ENCODE data around the gene PSME1. TPM values are rescaled to one million over a fixed set of nuclear protein-coding genes. Genes with fewer than 3 reads are reported as not detected.

The PSME1 gene
- total RNA-seq = 23.2 TPM

DNA sequence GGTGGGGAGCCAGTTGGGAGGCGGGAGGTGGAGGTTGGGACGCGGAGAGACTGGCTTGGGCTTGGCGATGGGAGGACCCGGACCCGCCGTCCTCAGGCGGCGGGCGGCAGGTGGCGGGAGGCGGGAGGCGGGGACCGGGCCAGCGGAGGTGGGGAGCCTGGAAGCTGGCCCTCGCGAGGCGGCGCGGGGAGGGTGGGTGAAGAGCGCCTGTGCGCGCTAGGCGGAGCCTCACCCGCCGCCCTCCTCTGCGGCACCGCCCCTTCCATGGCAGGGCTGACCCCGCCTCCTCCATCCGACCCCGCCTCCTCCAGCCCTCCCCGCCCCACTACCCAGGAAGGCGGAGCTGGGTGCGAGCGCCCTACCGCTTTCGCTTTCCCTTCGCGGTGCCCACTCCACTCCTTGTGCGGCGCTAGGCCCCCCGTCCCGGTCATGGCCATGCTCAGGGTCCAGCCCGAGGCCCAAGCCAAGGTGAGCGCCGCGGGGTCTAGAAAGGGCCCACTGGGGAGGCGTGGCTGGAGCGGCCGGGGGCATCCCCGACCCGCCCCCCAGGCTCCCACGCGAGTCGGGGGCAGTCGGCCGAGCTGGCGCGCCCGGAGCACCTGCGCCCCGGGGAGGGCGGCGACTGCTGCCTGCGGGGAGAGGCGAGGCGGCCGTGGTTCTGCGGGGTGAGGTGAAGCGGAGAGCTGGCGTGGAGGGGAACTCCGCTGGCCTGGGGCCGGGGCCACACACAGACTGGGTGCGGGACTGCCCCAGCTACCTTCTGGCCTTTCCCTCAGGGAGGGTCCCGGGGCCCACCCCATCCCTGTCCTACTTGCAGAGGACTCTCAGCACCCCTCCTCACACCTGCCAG is at the start of gene PSME1:
TSS of gene PSME1 (plus strand) at position 361 of the 850 bp plus-strand sequence. CDS start at position 430, 69 bp downstream.

DNA sequence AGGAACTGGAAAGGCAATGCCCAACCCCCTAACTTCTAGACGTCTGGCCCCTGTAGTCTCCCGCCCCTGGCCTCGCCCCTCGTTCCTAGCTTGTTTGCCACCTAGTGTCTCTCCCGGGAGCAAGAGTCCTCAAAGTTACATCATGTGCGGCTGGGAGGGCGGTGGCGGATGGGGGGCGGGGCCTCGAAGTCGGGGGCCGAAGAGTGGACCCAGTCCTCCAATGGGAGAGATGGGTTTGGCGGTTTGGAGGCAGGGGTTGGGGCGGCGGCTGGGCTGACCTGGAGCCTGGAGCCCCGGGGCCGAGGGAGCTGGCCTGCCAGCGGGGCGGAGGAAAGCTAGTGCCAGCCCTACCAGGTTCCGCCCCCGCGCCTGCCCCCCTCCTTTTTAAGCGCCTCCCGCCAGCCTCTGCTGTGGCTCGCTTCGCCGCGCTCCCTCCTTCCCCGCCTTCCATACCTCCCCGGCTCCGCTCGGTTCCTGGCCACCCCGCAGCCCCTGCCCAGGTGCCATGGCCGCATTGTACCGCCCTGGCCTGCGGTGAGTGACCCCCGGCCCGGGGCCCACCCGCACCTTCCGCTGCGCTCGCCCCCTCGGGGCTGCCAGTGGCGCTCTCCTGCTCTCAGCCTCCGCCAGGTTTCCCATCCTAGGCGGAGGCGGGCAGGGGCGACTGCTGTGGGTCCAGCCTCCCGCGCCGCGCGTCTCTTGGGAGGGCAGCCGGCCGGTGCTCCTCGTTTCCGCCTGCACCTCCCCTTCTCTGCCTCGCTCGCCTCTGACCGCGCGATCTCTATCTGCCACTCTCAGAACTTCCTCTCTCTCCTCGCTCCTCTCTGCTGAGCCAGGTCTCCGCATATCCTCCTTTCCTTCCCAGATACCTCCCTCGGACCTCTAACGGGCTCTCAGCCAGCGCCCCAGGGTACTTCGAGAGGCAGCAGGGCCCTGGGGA is 41.8 kb upstream of the PSME1 start, which contains the start of gene PCK2:
TSS of gene PCK2 (plus strand) at position 411 of the 940 bp plus-strand sequence. CDS start at position 506, 95 bp downstream.

DNA sequence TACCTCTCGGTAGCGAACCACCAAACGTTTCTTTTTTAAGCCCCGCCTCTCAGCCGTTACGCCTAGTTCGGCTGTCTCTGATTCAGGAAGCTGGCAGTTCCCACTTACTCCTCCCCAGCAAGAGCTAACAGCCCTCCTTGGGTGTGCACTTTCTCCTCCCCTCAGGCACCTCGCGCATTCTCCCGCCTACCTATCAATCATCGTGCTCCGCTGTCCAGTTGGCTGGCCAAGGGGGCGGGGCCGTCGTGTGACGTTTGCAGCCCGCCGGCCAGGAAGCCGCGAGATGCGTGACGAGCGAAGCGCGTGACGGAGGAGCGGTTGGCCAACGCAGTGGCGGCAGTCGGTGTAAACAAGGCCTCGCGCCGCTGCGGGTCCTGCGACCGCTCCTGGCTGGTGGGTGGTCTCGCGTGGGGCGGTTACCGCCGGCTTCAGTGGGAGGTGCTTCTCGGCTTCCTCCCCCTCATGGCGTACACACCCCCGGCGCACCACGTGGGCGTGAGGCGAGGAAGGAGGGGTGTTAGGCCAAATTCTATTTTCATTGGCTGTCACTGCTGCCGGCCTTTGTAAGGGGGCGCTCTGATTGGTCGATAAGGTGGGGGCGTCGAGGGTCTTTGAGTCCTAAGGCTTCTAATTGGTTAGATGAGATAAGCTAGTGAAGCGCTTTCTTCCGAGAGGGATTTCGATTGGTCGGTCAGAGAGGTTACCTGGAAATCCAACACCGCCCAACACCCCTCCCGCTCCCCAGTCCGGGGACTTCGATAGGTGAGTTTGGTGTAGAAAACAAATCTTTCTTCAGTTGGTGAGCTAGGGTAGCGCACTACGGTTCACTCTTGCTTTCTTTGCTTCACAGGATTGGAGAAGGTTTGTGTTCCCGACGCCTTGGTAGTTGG is 21.2 kb upstream of the PSME1 start, which contains the start of the genes DCAF11 and NRL:
TSS of gene DCAF11 (plus strand) at position 246 of the 890 bp plus-strand sequence. CDS start 818 bp downstream, outside the sequence.
TSS of gene NRL (minus strand) at position 418 of the 890 bp plus-strand sequence. CDS start 32,101 bp downstream, outside the sequence.

DNA sequence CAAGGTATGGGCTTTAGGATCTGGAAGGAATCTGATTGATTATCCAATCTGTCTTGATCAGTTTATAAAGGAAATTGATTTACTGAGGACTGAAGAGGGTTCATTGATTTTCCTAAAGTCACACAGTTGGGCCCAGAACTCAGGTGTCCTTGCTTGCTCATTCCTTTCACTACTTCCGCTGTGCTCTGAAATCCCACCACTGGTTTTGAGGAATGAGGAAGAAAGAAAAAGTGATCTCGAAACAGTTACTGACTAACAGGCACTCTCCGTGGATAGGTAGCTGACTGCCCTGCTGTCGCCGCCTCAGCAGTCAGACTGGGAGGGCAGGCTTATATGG is 5.6 kb upstream of the PSME1 start, which contains the start of gene FITM1:
TSS of gene FITM1 (plus strand) at position 280 of the 337 bp plus-strand sequence. CDS start 905 bp downstream, outside the sequence.

DNA sequence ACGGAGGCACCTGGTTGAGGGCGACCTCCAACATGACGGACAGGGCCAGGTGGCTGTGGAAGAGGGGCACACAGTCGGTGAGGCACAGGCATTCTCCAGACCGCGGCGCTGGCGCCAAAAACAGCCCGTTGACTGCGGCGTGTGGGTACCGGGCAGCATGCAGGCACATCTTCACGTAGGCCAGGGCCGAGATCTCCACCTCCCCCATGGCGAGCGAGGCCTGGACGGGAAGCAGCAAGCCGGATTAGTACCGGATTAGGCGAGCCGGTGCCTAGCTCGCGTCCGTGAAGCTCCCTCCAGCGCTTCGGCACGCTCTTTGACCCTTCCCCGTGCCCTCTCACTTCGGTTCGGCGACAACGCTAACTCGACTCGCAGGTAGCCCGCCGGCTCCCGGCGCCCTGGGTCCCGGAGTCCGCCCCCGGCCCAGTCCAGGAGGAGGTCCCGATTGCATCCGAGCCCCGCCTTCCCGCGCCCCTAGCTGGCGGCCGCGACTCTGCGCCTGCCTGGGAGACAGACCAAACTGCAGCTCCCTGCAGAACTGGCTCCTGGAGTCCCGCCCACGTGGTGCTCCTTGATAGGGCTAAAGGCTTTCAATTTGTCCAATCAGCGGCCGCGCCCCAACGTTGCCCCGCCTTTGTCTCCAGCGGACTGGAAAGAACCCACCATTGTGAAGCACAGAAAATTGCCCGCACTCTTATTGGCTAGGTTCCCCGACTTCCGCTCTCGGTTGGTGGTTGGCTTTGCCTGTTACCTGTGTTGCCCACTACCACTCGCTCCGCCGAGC is 5.3 kb downstream of the PSME1 start, which contains the start of gene EMC9:
TSS of gene EMC9 (minus strand) at position 495 of the 784 bp plus-strand sequence. CDS start at position 208, 287 bp downstream.

DNA sequence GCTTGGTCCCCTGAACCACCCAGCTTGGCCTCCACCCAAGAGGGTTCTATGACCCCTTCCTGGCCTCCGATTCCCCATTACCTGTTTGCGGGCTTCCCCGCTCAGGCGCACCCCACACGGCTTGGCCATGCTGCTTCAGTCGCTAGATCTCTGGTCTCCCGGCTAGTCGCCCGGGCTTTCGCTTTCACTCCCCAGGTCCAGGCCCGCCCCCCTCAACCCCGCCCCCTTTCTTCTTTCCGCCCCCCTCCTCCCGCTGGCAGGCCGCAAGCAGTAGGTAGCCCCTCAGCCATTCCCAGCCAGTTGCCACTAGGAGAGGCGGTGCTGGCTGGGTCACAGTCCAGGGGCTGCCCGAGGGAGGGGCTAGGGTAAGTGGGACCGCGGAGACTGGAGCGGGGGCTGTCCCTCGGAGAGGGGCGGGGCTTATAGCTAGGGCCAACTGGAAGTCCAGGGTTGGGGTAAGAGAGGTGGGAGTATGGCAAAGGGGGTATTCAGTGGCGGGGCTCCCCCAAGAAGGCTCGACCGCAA is 10.5 kb downstream of the PSME1 start, which contains the start of gene PSME2:
TSS of gene PSME2 (minus strand) at position 158 of the 525 bp plus-strand sequence. CDS start at position 129, 29 bp downstream.

DNA sequence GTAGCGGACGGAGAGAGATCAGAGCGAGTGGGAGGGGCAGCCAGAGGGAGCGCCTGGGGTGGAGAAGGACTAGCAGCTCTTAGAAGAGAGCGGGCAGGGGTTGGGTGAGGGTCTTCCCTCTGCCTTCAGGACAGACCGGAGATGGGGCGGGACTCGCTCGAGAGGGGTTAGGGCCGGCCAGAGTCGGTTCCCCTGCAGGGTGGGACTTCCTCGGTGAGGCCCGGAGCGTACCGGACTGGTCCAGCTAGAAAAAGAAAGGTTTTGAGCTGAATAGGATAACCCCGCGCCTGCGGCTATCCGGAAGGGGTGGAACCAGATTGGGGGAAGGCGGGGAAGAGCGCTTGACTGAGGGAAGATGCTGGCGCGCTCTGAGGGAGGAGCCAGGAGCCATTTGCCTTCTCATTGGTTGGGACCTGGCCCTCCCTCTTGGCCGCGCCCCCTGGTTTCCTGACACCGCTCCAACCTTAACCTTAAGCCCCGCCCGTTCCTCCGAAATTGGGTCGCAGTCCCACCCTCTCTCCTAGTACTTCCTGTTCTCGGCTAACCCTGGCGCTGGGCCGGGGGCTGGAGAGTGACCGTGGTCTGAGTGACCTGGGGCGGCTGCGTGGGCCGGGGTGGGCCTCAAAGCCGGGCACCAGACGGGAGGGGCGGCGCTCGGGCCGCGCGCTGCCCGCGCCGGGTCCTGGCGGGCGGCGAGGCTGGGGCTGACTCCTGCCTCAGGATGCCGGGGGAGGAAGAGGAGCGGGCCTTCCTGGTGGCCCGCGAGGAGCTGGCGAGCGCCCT is 11.2 kb downstream of the PSME1 start, which contains the start of gene RNF31:
TSS of gene RNF31 (plus strand) at position 521 of the 783 bp plus-strand sequence. CDS start at position 722, 201 bp downstream.

DNA sequence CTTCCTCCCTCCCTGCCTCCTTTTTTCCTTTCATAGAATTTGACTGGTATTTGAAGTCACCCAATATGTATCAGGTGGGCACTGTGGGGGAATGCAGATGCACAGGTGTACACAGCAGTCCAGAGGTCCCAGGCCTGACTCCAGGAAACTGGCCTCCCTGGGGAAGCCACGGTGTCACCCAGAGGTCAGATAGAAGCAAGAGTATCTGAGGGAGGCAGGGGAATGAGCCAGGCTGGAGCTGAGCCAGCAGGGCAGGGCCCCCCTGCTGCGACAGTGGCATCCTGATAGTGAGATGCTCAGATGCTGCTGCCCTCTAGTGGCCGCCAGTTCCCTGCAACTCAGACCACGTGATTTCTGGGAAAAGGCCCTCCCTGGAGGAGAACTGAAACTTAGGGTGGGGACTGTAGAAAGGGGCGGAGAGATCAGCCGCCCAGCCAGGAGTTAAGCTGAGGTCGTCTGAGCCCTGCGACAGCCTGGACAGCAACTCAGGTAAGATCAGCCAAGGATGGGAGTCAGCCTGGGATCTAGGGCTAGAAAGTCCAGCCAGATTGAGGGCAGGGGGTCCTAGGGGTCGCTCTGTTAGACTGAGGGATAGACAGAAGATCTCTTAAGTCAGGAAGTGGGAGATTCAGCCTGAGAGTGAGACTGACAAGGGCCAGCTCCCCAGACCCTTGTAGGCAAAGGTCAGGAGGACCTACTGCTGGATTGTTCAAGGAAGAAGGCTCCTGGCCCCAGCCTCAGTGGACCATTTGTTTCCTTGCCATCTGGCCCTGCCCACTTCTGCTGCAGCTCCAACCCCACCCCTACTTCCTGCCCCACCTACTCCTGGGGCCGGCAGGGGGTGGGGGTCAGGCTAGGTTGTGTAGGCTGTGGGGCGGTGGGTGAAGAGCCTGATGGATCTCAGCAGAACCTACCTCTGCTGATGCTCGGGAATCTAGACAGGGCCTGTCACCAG is 25.1 kb downstream of the PSME1 start, which contains the start of gene IRF9:
TSS of gene IRF9 (plus strand) at position 416 of the 955 bp plus-strand sequence. CDS start 880 bp downstream, outside the sequence.

DNA sequence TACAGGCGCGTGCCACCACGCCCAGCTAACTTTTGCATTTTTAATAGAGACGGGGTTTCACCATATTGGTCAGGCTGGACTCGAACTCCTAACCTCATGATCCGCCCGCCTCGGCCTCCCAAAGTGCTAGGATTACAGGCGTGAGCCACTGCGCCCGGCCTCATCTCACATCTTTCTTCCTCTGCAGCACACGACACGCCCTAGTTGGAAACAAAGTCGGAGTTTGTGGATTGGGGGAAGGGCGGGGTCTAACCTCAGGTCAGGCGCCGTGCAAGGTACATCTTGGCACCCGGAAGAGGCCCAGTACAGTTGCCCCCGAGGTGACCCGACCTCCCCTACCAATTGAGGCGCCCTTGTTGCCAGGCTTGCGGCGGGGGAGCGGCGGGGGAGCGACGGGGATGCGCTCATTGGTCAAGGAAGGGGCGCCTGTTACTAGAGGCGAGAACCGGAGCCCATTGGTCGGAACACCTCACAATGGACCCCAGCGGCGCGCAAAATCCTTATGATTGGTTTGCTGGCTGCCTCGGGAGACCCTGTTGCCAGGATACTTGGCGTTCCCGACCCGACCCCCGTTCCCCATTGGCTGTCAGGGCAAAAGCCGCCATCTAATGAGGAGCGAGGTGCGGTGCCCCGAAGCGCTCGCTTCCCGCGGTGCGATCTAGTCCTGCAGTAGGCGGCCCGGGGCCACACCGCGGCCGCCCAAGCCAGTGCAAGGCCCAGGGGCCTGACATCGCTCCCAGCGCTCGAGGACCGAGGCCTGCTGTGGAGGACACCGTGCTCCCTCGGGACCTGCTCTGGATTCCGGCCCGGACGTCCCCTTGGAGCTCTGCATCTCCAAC is 35.6 kb downstream of the PSME1 start, which contains the start of gene REC8:
TSS of gene REC8 (plus strand) at position 659 of the 839 bp plus-strand sequence. CDS start 473 bp downstream, outside the sequence.

Small RNA genes within 50 kb of the gene (small RNA-seq; reads per million reads assigned to genes)
- gene IPO4 (ENCODE audit: low replicate concordance) = not detected
- not detected for gene IRF9 (ENCODE audit: low replicate concordance)
- gene RNA5SP383 (ENCODE audit: low replicate concordance) = 0.18 reads per million

Other genes starting within 250 kb of the PSME1 start
- gene DHRS4, start 182.4 kb upstream of the PSME1 start, total RNA-seq = 6.3 TPM
- gene DHRS4L2, start 147.3 kb upstream of the PSME1 start, total RNA-seq = 4.4 TPM
- 51.6 TPM for gene CARMIL3, start 84.2 kb upstream of the PSME1 start, total RNA-seq
- 27.2 TPM for gene CPNE6, start 64.6 kb upstream of the PSME1 start, total RNA-seq
- 2.2 TPM for gene PCK2, start 41.9 kb upstream of the PSME1 start, total RNA-seq
- 64.2 TPM for gene DCAF11, start 21.4 kb upstream of the PSME1 start, total RNA-seq
- 2.2 TPM for gene NRL, start 21.2 kb upstream of the PSME1 start, total RNA-seq
- gene FITM1, start 5.5 kb upstream of the PSME1 start, total RNA-seq = 0.94 TPM
- 10.0 TPM for gene EMC9, start 5.4 kb downstream of the PSME1 start, total RNA-seq
- 22.2 TPM for gene PSME2, start 10.4 kb downstream of the PSME1 start, total RNA-seq
- gene RNF31, start 11.3 kb downstream of the PSME1 start, total RNA-seq = 38.5 TPM
- gene IRF9, start 25.1 kb downstream of the PSME1 start, total RNA-seq = 17.5 TPM
- gene REC8, start 35.9 kb downstream of the PSME1 start, total RNA-seq = 33.8 TPM
- 18.2 TPM for gene IPO4, start 52.6 kb downstream of the PSME1 start, total RNA-seq
- 20.7 TPM for gene TM9SF1, start 59.2 kb downstream of the PSME1 start, total RNA-seq
- not detected for gene TSSK4, start 69.5 kb downstream of the PSME1 start, total RNA-seq
- 35.1 TPM for gene CHMP4A, start 77.3 kb downstream of the PSME1 start, total RNA-seq
- gene MDP1, start 79.9 kb downstream of the PSME1 start, total RNA-seq = 25.0 TPM
- 62.3 TPM for gene NEDD8, start 96.2 kb downstream of the PSME1 start, total RNA-seq
- gene GMPR2, start 96.7 kb downstream of the PSME1 start, total RNA-seq = 34.7 TPM
- 51.3 TPM for gene TINF2, start 106.4 kb downstream of the PSME1 start, total RNA-seq
- 4.4 TPM for gene TGM1, start 127.0 kb downstream of the PSME1 start, total RNA-seq
- gene RABGGTA, start 135.4 kb downstream of the PSME1 start, total RNA-seq = 30.7 TPM
- 13.8 TPM for gene DHRS1, start 163.6 kb downstream of the PSME1 start, total RNA-seq
- 25.4 TPM for gene NOP9, start 163.7 kb downstream of the PSME1 start, total RNA-seq
- 5.6 TPM for gene CIDEB, start 171.8 kb downstream of the PSME1 start, total RNA-seq
- 2.2 TPM for gene LTB4R2, start 173.9 kb downstream of the PSME1 start, total RNA-seq
- 1.6 TPM for gene LTB4R, start 175.3 kb downstream of the PSME1 start, total RNA-seq
- gene ADCY4, start 198.9 kb downstream of the PSME1 start, total RNA-seq = 3.1 TPM
- gene RIPK3, start 203.8 kb downstream of the PSME1 start, total RNA-seq = not detected
- gene NFATC4, start 232.0 kb downstream of the PSME1 start, total RNA-seq = 4.4 TPM

All from parietal lobe (tissue), 2 donors.